Peyer's patch (tissue), 4 donors: ENCODE data around the gene ELP4. TPM values are rescaled to one million over a fixed set of nuclear protein-coding genes. Genes with fewer than 3 reads are reported as not detected.

Experiments
- DNase-seq, 3 donors: peaks; one replicate each; pipeline ENCODE4 v3.0.0-alpha.2; 2017 to 2019
- H3K27ac ChIP-seq, 4 donors: fragments of 200-600 bp; sonication (generic); one replicate each; pipeline ENCODE4 v1.5.1; 2016 to 2019
- H3K27me3 ChIP-seq, 2 donors: fragments of 200-600 bp; sonication (generic); one replicate each; pipeline ENCODE4 v1.5.1; 2019
- H3K36me3 ChIP-seq, 3 donors: fragments of 200-600 bp; sonication (generic); one replicate each; pipeline ENCODE4 v1.5.1; 2016 to 2019
- H3K4me1 ChIP-seq, 4 donors: fragments of 200-600 bp; sonication (generic); one replicate each; pipeline ENCODE4 v1.5.1; 2016 to 2019
- H3K4me3 ChIP-seq, 4 donors: fragments of 200-600 bp; sonication (generic); 1 replicate in 3 of 4; 2 replicates in 1 of 4; pipeline ENCODE4 v1.5.1; 2016 to 2019; ENCODE audit warnings: mild to moderate bottlenecking in 1 of 4
- H3K9me3 ChIP-seq, 4 donors: fragments of 200-600 bp; sonication (generic); one replicate each; pipeline ENCODE4 v1.5.1; 2016 to 2019; ENCODE audit warnings: mild to moderate bottlenecking in 1 of 4
- POLR2A ChIP-seq, 2 donors: fragments of 450-650 bp; IDR thresholded peaks; one replicate each; pipeline ENCODE4 v1.5.1; 2017; ENCODE audit warnings: antibody characterized with exemption in 2 of 2, mild to moderate bottlenecking in 2 of 2, moderate library complexity in 2 of 2
- total RNA-seq, 4 donors: library from RNA; depleted of rRNA; stranded (reverse); fragments of >200 nt; gene quantifications; one replicate each; pipeline ENCODE4 v1.1.0, GENCODE V29; 2016
- TF ChIP-seq, protein P1 (sequence below), 6 experiments: fragments of 450-650 bp in 4 of 6; fragments of 200-600 bp in 2 of 6; sonication (generic) in 1 of 6; IDR thresholded peaks; one replicate each; pipeline ENCODE4 v1.5.1; 2017 to 2019; ENCODE audit warnings: antibody characterized with exemption in 6 of 6, mild to moderate bottlenecking in 3 of 6, moderate library complexity in 1 of 6

Gene ELP4
- total RNA-seq, 4 donors from 2014 or later: 13.3 to 33.0 (median 21.3) TPM

- no peak for TF ChIP-seq POLR2A (IDR thresholded peaks at IDR 0.05)
- TF ChIP-seq, protein P1, sequence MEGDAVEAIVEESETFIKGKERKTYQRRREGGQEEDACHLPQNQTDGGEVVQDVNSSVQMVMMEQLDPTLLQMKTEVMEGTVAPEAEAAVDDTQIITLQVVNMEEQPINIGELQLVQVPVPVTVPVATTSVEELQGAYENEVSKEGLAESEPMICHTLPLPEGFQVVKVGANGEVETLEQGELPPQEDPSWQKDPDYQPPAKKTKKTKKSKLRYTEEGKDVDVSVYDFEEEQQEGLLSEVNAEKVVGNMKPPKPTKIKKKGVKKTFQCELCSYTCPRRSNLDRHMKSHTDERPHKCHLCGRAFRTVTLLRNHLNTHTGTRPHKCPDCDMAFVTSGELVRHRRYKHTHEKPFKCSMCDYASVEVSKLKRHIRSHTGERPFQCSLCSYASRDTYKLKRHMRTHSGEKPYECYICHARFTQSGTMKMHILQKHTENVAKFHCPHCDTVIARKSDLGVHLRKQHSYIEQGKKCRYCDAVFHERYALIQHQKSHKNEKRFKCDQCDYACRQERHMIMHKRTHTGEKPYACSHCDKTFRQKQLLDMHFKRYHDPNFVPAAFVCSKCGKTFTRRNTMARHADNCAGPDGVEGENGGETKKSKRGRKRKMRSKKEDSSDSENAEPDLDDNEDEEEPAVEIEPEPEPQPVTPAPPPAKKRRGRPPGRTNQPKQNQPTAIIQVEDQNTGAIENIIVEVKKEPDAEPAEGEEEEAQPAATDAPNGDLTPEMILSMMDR (IDR thresholded peaks at IDR 0.05): no peak
- Histone ChIP-seq H3K27ac (no peak overlapping the region), H3K4me1 (no peaks in the 10 kb centered on the region), H3K4me3 (no peak overlapping the region), H3K27me3 (no peaks in the 10 kb centered on the region), H3K9me3 (no peaks in the 10 kb centered on the region), H3K36me3 (no peaks in the 10 kb centered on the region)
- no peak for DNase-seq
These were observed 210.7 kb downstream of the ELP4 start for GRCh38 chr11:31720225-31720624.

- no peaks in the 10 kb centered on the region for H3K4me1 ChIP-seq
- H3K4me3 ChIP-seq: no peak overlapping the region
- no peak for DNase-seq
- H3K27me3 ChIP-seq: no peaks in the 10 kb centered on the region
- H3K9me3 ChIP-seq: no peaks in the 10 kb centered on the region
- TF ChIP-seq, protein P1 (IDR thresholded peaks at IDR 0.05): no peak
- TF ChIP-seq POLR2A (IDR thresholded peaks at IDR 0.05): no peak
- H3K27ac ChIP-seq: no peak overlapping the region
- no peaks in the 10 kb centered on the region for H3K36me3 ChIP-seq
These were observed 211.3 kb downstream of the ELP4 start for GRCh38 chr11:31720671-31721365.

GRCh38 chr11:31722754-31723153, 213.2 kb downstream of the ELP4 start:
- no peaks in the 10 kb centered on the region for H3K27me3 ChIP-seq
- no peaks in the 10 kb centered on the region for H3K9me3 ChIP-seq
- no peak for DNase-seq
- H3K36me3 ChIP-seq: no peaks in the 10 kb centered on the region
- H3K27ac ChIP-seq: no peak overlapping the region
- no peak overlapping the region for H3K4me3 ChIP-seq
- TF ChIP-seq POLR2A (IDR thresholded peaks at IDR 0.05): no peak
- TF ChIP-seq, protein P1 (IDR thresholded peaks at IDR 0.05): no peak
- H3K4me1 ChIP-seq: no peaks in the 10 kb centered on the region

DNA sequence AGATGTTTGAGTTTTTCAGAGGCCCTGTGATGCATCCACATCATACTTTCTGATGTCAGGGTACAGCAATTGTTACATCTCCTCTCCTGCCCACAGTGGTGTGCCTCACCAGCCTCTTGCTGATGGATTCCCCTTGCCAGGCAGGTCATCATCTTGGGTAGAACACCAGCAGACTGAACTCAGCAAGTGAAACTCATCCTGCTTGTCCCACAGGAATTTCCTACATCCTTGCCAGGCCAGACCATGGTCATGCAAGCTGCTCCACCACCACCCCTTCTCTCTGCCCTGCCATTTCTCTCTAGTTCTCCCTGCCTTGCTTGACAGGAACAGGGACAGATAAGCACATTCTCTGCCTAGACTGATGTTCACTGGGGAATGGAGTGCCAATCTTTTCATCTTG, 215.6 kb downstream of the ELP4 start:
- no peaks in the 10 kb centered on the region for H3K27me3 ChIP-seq
- DNase-seq: no peak
- TF ChIP-seq, protein P1 (IDR thresholded peaks at IDR 0.05): no peak
- no peak for TF ChIP-seq POLR2A (IDR thresholded peaks at IDR 0.05)
- no peaks in the 10 kb centered on the region for H3K36me3 ChIP-seq
- no peaks in the 10 kb centered on the region for H3K4me1 ChIP-seq
- no peaks in the 10 kb centered on the region for H3K9me3 ChIP-seq
- H3K27ac ChIP-seq: no peak overlapping the region
- H3K4me3 ChIP-seq: no peak overlapping the region

- Histone ChIP-seq H3K9me3 (no peaks in the 10 kb centered on the region), H3K36me3 (no peaks in the 10 kb centered on the region), H3K4me3 (no peak overlapping the region), H3K27me3 (no peaks in the 10 kb centered on the region), H3K27ac (no peak overlapping the region), H3K4me1 (no peaks in the 10 kb centered on the region)
- no peak for TF ChIP-seq POLR2A (IDR thresholded peaks at IDR 0.05)
- TF ChIP-seq, protein P1 (IDR thresholded peaks at IDR 0.05): no peak
- no peak for DNase-seq
These were observed 218.9 kb downstream of the ELP4 start for GRCh38 chr11:31728432-31728831.
